K562 (cell line): ENCODE data around the gene MAN1A1. TPM values are rescaled to one million over a fixed set of nuclear protein-coding genes. Genes with fewer than 3 reads are reported as not detected.

Experiments
- CXXC5 ChIP-seq: fragments of 250-450 bp; sonication (Bioruptor Pico); IDR thresholded peaks from 2 replicates; pipeline ENCODE4 v1.8.0; 2022; ENCODE audit warnings: inconsistent platforms, mild to moderate bottlenecking, moderate library complexity
- DLX4 ChIP-seq: fragments of 250-450 bp; sonication (Bioruptor Pico); IDR thresholded peaks from 2 replicates; pipeline ENCODE4 v1.6.1; 2021; ENCODE audit warnings: mild to moderate bottlenecking
- ESRRB ChIP-seq: fragments of 250-450 bp; sonication (Bioruptor Pico); IDR thresholded peaks from 2 replicates; pipeline ENCODE4 v1.5.0; 2020; ENCODE audit warnings: mild to moderate bottlenecking, moderate library complexity, borderline replicate concordance
- GATA2 ChIP-seq: sonication (generic); formaldehyde crosslinking; IDR thresholded peaks from 2 replicates; pipeline ENCODE4 v1.4.0; 2020; ENCODE audit warnings: mild to moderate bottlenecking, missing genetic modification reagents
- GMEB1 ChIP-seq: fragments of 250-450 bp; sonication (Bioruptor Pico); IDR thresholded peaks from 2 replicates; pipeline ENCODE4 v1.4.0; 2020; ENCODE audit warnings: mild to moderate bottlenecking
- KDM1A ChIP-seq, 2 experiments: fragments of 450-650 bp; IDR thresholded peaks; 2 replicates each; pipeline ENCODE4 v1.6.1; 2016; ENCODE audit warnings: mild to moderate bottlenecking in 2 of 2
- KDM5B ChIP-seq: fragments of 200-600 bp; sonication (generic); IDR thresholded peaks from 2 replicates; pipeline ENCODE4 v1.6.1; 2012; ENCODE audit warnings: low read depth, mild to moderate bottlenecking, moderate library complexity, low read length, control low read depth, inconsistent platforms; ENCODE audit not compliant: insufficient replicate concordance
- MITF ChIP-seq: IDR thresholded peaks from 2 replicates; pipeline ENCODE4 v1.6.1; 2014; ENCODE audit warnings: antibody characterized with exemption
- NFE2 ChIP-seq: IDR thresholded peaks from 2 replicates; pipeline ENCODE4 v1.6.1; 2014; ENCODE audit warnings: antibody characterized with exemption, low read depth
- PPARD ChIP-seq: fragments of 250-450 bp; sonication (Bioruptor Pico); IDR thresholded peaks from 2 replicates; pipeline ENCODE4 v1.8.0; 2022; ENCODE audit warnings: inconsistent platforms, mild to moderate bottlenecking, moderate library complexity
- RBM39 ChIP-seq: fragments of 200-400 bp; formaldehyde crosslinking; optimal IDR thresholded peaks from 2 replicates; pipeline ENCODE3; 2018; ENCODE audit warnings: low read depth, low read length
- SMARCA4 ChIP-seq: fragments of 450-650 bp; IDR thresholded peaks from 2 replicates; pipeline ENCODE4 v1.6.1; 2016
- SRSF3 ChIP-seq: fragments of 200-400 bp; formaldehyde crosslinking; IDR thresholded peaks from 2 replicates; pipeline ENCODE4 v1.6.1; 2016; ENCODE audit warnings: mild to moderate bottlenecking, low read length, moderate library complexity; ENCODE audit not compliant: insufficient read depth
- TAF7 ChIP-seq: fragments of 450-650 bp; IDR thresholded peaks from 2 replicates; pipeline ENCODE4 v1.6.1; 2016; ENCODE audit warnings: missing genetic modification characterization, missing compliant biosample characterization
- TCF3 ChIP-seq: sonication (generic); formaldehyde crosslinking; IDR thresholded peaks from 2 replicates; pipeline ENCODE4 v1.4.0; 2020; ENCODE audit warnings: mild to moderate bottlenecking, missing genetic modification reagents
- TRIM24 ChIP-seq, 2 experiments: fragments of 450-650 bp; IDR thresholded peaks; 2 replicates each; pipeline ENCODE4 v1.6.1; 2016
- ZNF133 ChIP-seq: fragments of 250-450 bp; sonication (Bioruptor Pico); IDR thresholded peaks from 2 replicates; pipeline ENCODE4 v1.4.0; 2020; ENCODE audit warnings: mild to moderate bottlenecking
- ZNF134 ChIP-seq: fragments of 250-450 bp; sonication (Bioruptor Pico); conservative IDR thresholded peaks from 2 replicates; pipeline ENCODE4 v1.4.0; 2020
- ZNF518B ChIP-seq: fragments of 250-450 bp; sonication (Bioruptor Pico); IDR thresholded peaks from 2 replicates; pipeline ENCODE4 v1.5.0; 2021; ENCODE audit warnings: mild to moderate bottlenecking, moderate library complexity
- polyA plus RNA-seq, 8 experiments: library from polyadenylated mRNA; depleted of rRNA in 4 of 8; stranded (reverse) in 5 of 8; unstranded in 3 of 8; fragments of >200 nt; fragmentation: Nextera tagmentation in 2 of 8; fragmentation: Illumina TruSeq in 1 of 8; extraction: Ambion mirVana in 2 of 8; extraction: Trizol in 1 of 8; gene quantifications; 2 replicates each; pipeline versions ENCODE4 v1.2.1 to v1.2.3, GENCODE V29; 2011 to 2014; ENCODE audit warnings: inconsistent platforms in 1 of 8, missing spikeins in 1 of 8
- total RNA-seq, 7 experiments: library from RNA; depleted of rRNA in 6 of 7; stranded (reverse); fragments of >200 nt in 6 of 7; fragmentation: Illumina TruSeq in 2 of 7; extraction: Trizol in 2 of 7; gene quantifications; 2 replicates each; pipeline versions ENCODE4 v1.2.1 to v1.2.3, GENCODE V29; 2011 to 2021; ENCODE audit warnings: low replicate concordance in 1 of 7
- TF ChIP-seq, protein P1 (sequence below), 2 experiments: fragments of 450-650 bp in 1 of 2; sonication (generic) in 1 of 2; formaldehyde crosslinking in 1 of 2; IDR thresholded peaks in 1 of 2; conservative IDR thresholded peaks in 1 of 2; 2 replicates each; pipeline versions ENCODE4 v1.6.1 to v1.8.1; 2016 to 2023; ENCODE audit warnings: mild to moderate bottlenecking in 2 of 2, moderate library complexity in 2 of 2, inconsistent platforms in 1 of 2, missing genetic modification reagents in 1 of 2

Gene MAN1A1
- total and polyA plus RNA-seq, 9 of the 15 experiments (the other 6 are each of a cell fraction or from before 2014, with no cell fraction given), result 24.5 to 78.4 (median 59.7) TPM

GRCh38 chr6:119215885-119216590 is 133.5 kb downstream of the MAN1A1 start (continued):
- TF ChIP-seq MITF (no peak), ESRRB (CRISPR knock-in tag) (no peak), TAF7 (tag) (no peak), ZNF518B (CRISPR knock-in tag) (no peak), KDM5B (no peak), DLX4 (CRISPR knock-in tag) (no peak), ZNF134 (CRISPR knock-in tag) (no peak), PPARD (no peak), TRIM24 (IDR thresholded peaks at IDR 0.05) (no peak), GATA2 (CRISPR knock-in tag) (0 out of 2 replicates have a peak, but pooled peaks have one; percentile 16), ZNF133 (CRISPR knock-in tag) (no peak), KDM1A (IDR thresholded peaks at IDR 0.05) (peak in 1 of 2 experiments; percentile 30; a peak in 1 of 4 replicates), RBM39 (no peak), NFE2 (peak; percentile 47; the same call in 1 of the 2 replicates), SRSF3 (no peak), GMEB1 (CRISPR knock-in tag) (no peak), CXXC5 (CRISPR knock-in tag) (0 out of 2 replicates have a peak, but pooled peaks have one; percentile 9), TCF3 (CRISPR knock-in tag) (peak; percentile 76), SMARCA4 (0 out of 2 replicates have a peak, but pooled peaks have one; percentile 50)
- TF ChIP-seq, protein P1, sequence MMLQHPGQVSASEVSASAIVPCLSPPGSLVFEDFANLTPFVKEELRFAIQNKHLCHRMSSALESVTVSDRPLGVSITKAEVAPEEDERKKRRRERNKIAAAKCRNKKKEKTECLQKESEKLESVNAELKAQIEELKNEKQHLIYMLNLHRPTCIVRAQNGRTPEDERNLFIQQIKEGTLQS (IDR thresholded peaks at IDR 0.05), result no peak
- TF ChIP-seq, protein P1 (CRISPR knock-in tag; conservative IDR thresholded peaks at IDR 0.05), result no peak
